Fibroblast of skin of right biceps (primary cell): ENCODE measurements around the gene NT5C1B.

Experiments
- DNase-seq: peaks from one replicate; pipeline ENCODE4 v3.0.0-alpha.2; 2013

NT5C1B gene

DNA sequence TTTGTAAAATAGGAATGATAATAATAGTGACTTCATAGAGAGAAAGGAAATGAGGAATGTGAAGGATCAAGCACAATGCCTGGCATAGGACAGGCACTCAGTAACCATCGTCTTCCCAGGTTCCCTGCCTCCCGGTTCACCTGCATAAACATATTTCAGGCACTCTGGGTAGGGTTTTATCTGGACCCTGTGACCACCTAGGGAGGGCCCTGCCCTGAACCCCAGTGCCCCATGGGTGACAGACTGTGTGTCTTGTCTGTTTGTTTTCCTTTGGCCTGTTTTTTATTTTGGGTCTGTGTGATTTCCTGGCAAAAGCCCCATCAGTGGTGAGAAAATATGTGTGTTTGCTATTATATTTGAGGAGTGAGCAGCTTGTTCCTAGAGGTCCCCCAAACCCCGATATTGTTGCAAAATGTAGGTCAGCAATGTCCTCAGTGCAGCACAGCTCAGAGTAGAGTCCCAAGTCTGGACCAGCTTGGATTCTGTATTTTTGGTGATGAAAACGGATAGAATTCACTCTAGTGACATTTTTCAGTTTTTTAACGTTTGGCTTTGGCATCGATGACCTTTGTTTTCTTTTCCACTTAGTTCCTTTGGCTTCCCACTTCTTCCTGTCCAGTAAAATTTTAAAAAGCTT, 9.6 kb upstream of the NT5C1B start:
- DNase-seq, result no peak

GRCh38 chr2:18597618-18598017, 8.2 kb upstream of the NT5C1B start:
- no peak for DNase-seq

DNA sequence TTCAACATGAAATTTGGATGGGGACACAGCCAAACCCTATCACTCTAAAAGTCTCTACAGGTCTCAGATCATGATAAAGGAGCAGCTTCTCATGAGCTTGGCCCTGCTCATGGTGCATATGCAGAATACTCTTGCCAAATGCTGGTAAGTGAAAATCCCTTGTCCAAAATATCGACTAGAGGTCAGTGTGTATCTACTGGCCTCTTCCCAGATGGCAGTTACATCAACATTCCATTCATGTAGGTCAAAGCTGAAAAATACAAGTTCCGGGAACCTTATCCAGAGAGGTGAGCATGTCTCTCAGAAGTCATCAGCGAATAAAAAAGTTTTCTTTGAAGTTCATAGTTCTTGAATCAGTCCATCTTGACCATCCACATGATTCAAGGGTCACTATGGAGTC, 7.6 kb upstream of the NT5C1B start:
- no peak for DNase-seq

DNA sequence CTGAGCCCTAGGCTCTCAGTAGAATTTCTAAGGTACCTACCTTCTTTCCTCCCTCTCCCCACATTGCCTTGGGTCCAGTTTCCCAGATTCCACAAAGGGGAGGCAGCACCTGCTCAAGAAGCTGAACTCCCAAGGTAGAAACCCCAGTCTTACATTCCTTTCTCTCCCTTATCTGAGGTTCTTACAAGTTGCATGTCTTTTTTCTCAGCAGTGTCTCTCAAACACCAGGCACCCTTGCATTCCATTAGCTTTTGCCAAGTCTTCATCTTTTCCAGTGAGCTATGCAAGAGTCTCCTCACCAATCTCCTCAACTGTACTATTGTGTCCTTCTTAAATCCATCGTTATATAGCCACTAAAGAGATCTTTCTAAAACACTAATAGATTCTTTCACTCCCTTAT, 4.1 kb upstream of the NT5C1B start:
- DNase-seq, result no peak

GRCh38 chr2:18592372-18592771, 3.0 kb upstream of the NT5C1B start:
- DNase-seq, result no peak

DNA sequence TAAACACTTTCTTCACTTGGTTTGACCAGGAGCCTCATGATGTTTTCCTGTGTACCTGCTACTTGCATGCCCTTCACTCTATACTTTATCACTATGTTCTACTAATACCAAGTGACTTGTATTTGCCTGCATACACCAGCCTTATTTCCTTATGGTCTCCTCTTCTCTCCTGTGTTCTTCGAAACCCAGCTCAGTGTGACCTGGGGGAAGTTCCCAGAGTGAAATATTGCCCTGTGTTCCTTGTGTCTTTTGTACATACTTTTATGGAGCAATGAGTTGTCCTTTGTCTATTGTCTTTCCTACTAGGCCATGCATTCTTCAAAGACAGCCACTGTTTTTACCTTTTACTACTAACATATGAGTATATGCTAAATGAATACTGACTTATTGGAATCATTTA, 567 bp downstream of the NT5C1B start:
- no peak for DNase-seq

- DNase-seq, result no peak
Measured at GRCh38 chr2:18588049-18588448, 1.3 kb downstream of the NT5C1B start.

- peak; percentile 27 for DNase-seq
Measured at GRCh38 chr2:18585526-18585925, 3.8 kb downstream of the NT5C1B start.

DNA sequence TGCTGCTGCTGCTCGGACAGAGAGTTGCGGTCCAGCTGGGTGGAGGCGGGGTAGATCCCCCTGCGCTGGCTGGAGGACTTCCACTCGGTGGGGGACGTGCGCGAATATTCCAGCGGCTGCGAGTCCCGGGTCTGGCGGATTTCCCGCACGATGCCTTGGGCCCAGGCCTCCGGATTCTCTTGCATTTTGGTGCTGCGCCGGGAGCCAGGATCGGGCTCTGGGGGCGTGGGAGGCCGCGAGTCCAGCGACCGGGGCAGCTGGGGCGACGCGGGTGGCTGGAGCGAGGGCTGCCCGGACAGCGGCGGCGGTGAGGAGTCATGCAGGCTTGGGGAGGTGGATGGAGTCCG, 4.8 kb downstream of the NT5C1B start:
- DNase-seq, result no peak

DNA sequence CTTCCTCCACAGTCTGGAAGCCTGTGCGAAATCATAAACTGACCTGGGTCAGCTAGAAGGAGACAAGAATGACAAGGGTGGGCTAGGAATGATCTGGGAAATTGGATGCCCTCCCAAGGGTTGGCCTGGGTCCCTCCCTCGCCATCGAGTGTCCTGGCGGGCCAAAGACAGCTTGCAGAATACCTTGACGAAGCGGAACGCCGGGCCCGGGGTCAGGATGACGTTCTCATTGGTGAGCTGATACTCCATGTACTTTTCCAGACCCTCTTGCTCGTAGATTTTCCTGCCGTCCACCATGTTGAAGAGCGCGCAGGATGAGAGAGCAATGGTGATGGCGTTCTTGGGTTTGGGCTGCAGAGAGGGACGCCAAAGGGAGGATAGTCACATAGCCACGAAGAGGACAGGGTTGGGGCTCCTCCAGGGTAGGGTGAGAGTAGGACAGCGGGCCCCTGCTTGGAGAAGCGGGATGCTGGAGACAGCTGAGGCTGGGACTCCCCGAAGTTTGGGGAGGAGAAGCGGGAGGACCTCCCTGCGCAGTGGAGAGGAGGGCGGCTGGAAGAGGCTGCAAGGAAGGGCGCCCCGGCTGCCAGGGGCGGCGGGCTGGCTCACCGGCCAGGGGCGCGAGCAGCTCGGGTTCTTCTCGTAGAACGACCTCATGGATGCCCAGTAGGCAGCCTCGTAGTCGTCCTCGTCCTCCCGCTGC, 5.3 kb downstream of the NT5C1B start:
- DNase-seq, result no peak

- DNase-seq, result no peak
Measured at GRCh38 chr2:18580606-18581005, 8.8 kb downstream of the NT5C1B start.

DNA sequence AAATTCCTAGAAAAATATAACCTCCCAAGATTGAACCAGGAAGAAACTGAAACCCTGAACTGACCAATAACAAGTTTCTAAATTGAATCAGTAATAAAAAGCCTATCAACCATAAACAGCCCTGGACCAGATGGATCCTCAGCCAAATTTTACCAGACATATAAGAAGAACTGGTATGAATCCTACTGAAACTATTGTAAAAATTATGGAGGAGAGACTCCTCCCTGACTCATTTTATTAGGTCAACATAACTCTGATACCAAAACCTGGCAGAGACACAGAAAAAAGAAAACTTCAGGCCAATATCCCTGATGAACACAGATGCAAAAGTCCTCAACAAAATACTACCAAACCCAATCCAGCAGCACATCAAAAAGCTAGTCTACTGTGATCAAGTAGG, 11.3 kb downstream of the NT5C1B start:
- peak; percentile 22 for DNase-seq

- no peak for DNase-seq
Measured at GRCh38 chr2:18566145-18566769, 23.1 kb downstream of the NT5C1B start.

DNA sequence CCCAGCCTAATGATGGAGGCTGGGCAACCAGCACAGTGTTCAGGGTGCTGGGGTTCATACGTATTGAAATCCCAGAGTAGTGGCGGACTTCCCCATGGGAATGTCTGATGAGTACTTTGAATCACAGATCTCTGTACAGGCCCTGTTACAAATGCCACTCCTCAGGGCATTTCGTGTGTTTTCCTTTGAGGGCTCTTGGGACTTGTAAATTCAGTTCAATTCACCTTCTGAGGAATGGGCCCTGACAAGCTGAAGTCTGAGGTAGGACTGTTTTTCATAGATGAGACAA, 28.6 kb downstream of the NT5C1B start:
- no peak for DNase-seq

- peak; percentile 93 for DNase-seq
Measured at GRCh38 chr2:18560031-18560796, 29.2 kb downstream of the NT5C1B start, which contains the start of gene RDH14. Gene RDH14, minus strand, starts transcription at chr2:18560653. Its CDS starts 81 bp downstream, at chr2:18560572.

- DNase-seq, result no peak
Measured at GRCh38 chr2:18559531-18560030, 29.8 kb downstream of the NT5C1B start.

DNA sequence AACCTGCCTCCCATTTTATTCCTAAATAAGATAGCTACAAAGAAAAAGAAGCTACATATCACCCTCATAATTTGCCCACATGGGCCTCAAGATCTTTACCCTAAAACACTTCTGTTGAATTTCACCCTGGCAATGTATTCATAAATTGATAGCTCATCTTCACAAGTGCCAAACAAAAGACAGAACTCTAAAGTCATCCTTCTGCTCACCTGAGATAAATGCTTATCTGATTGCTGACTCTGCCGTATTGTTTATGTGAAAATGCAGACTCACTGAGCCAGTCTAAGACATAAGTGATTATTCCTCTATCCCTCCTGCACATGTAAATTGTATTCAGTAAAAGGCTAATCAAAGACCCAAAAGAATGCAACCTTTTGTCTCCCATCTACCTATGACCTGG, 30.9 kb downstream of the NT5C1B start:
- no peak for DNase-seq

- no peak for DNase-seq
Measured at GRCh38 chr2:18557121-18557520, 32.2 kb downstream of the NT5C1B start.

GRCh38 chr2:18552351-18553077, 36.9 kb downstream of the NT5C1B start:
- DNase-seq, result peak; percentile 21

DNA sequence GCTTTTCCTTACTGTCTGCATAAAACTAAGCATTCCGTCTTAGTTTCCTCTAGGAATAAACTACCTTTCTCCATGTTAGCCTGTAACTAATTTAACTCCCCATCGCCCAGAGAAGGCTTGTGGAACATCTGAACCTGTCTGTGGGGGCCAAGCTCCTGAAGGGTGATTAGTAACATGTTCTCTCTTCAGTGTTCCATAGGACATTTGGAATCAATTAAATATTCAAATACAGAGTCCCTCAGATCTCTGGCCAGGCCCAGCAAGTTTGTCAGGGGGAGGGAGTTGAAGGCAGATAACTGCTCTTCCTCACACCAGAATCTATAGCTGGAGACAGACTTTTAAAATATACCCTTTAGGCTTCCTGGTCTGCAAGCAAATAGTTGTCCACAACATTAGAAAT, 37.7 kb downstream of the NT5C1B start:
- DNase-seq, result peak; percentile 35

DNA sequence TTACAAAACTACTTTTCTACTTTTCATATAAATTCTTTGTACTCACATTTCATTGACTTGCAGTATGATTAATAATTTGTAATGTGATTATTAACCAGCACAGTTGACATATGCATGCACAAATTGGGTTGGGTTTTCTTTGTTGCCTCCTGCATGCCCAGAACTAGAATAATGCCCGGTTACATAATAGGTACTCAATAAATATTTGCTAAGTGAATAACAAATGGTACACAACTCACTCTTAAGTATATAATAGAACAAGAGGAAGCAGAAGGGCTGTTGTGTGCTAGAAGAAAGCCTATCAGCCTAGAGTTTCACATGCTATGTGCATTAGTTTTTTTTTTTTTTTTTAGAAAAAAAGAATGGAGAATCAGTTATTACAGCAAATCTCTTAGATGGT, 38.2 kb downstream of the NT5C1B start:
- DNase-seq, result no peak

DNA sequence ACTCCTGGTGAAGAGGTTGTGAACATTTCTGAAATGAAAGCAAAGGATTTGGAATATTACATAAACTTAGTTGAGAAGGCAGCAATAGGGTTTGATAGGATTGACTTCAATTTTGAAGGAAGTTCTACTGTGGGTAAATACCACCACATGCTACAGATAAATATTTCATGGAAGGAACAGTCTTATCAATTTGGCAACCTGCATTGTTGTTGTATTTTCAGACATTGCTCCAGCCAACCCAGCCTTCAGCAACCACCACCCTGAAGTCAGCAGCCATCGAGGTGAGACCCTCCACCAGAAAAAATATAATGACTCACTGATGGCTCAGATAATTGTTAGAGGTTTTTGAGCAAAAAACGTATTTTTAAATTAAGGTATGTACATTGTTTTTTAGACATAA, 38.9 kb downstream of the NT5C1B start:
- DNase-seq, result no peak

- no peak for DNase-seq
Measured at GRCh38 chr2:18549083-18549482, 40.3 kb downstream of the NT5C1B start.
